ENCODE results near the gene LRMDA. TPM values are rescaled to one million over a fixed set of nuclear protein-coding genes. Genes with fewer than 3 reads are reported as not detected.

LRMDA gene
- total RNA-seq, 2 experiments from 2014 or later = not detected

DNA sequence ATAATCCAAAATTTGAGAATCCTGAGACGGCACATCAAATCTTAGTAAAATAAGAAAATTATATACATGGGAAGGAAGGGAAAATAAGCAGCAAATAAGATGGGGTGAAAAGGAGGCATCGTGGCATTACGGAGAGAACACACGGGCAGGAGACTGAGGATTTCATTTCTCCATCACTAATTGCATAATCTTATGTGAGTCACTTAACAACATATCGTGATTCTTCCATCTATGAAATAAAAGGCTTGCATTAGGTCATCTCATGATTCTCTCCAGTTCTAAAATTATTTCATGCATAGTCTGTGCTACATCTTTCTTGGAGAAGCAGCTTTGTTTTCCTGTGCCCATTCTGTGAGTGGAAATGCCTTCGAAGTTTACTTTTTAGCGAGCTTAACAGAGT, 288.7 kb downstream of the LRMDA start:
- intact Hi-C loops (cut with micrococcal nuclease; ENCODE audit: unreplicated experiment) = no loop called here
- Histone ChIP-seq H3K79me2 (ENCODE audit: insufficient read depth, low read depth, low read length) (no peaks in the 10 kb centered on the region), H3K36me3 (ENCODE audit: insufficient read depth, low read length) (no peaks in the 10 kb centered on the region), H3K27ac (ENCODE audit: low read depth, low read length, poor library complexity, severe bottlenecking) (no peak overlapping the region), H3K4me2 (ENCODE audit: low read length) (no peak overlapping the region), H3K9me2 (ENCODE audit: insufficient read depth, low read length) (no peaks in the 10 kb centered on the region), H3K4me1 (ENCODE audit: insufficient read depth, low read length, poor library complexity, severe bottlenecking) (no peaks in the 10 kb centered on the region), H3K9me3 (ENCODE audit: low read length) (no peaks in the 10 kb centered on the region), H2AFZ (ENCODE audit: low read length) (no peak overlapping the region), H3K4me3 (ENCODE audit: low read depth, low read length, poor library complexity, severe bottlenecking) (no peak overlapping the region), H4K20me1 (ENCODE audit: insufficient read depth, low read length) (no peaks in the 10 kb centered on the region)
- CTCF ChIA-PET (ENCODE audit: unreplicated experiment) = no interaction called here
- POLR2A ChIA-PET = no interaction called here
- TF ChIP-seq EZH2phosphoT487 (IDR thresholded peaks at IDR 0.05; ENCODE audit: borderline replicate concordance, low read depth, low read length) = no peak
- TF ChIP-seq, protein P1, sequence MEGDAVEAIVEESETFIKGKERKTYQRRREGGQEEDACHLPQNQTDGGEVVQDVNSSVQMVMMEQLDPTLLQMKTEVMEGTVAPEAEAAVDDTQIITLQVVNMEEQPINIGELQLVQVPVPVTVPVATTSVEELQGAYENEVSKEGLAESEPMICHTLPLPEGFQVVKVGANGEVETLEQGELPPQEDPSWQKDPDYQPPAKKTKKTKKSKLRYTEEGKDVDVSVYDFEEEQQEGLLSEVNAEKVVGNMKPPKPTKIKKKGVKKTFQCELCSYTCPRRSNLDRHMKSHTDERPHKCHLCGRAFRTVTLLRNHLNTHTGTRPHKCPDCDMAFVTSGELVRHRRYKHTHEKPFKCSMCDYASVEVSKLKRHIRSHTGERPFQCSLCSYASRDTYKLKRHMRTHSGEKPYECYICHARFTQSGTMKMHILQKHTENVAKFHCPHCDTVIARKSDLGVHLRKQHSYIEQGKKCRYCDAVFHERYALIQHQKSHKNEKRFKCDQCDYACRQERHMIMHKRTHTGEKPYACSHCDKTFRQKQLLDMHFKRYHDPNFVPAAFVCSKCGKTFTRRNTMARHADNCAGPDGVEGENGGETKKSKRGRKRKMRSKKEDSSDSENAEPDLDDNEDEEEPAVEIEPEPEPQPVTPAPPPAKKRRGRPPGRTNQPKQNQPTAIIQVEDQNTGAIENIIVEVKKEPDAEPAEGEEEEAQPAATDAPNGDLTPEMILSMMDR (conservative IDR thresholded peaks at IDR 0.05; ENCODE audit: low read length) = no peak
- BruUV-seq (replicated peaks) = no TSS peak
- DNase-seq (ENCODE audit: low spot score) = no peak

DNA sequence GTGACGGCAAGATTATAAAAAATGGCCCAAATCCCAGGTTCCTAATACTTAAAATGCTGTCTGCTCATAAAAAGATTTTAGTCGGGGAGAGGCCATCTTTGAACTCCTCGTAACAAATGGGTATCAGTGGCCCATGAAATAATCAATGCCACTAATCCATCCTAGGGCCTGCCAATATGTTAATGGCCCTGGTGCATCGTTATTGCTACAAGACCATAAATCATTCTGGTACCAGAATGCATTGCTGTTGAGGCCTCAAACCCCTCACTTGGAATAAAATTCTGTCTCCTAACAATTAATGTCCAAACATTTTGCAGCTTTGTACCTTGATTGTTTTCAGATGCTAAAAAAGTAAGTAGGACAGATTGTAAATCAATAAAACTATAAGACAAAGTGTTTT, 290.6 kb downstream of the LRMDA start:
- H3K4me1 ChIP-seq (ENCODE audit: insufficient read depth, low read length, poor library complexity, severe bottlenecking) = no peaks in the 10 kb centered on the region

DNA sequence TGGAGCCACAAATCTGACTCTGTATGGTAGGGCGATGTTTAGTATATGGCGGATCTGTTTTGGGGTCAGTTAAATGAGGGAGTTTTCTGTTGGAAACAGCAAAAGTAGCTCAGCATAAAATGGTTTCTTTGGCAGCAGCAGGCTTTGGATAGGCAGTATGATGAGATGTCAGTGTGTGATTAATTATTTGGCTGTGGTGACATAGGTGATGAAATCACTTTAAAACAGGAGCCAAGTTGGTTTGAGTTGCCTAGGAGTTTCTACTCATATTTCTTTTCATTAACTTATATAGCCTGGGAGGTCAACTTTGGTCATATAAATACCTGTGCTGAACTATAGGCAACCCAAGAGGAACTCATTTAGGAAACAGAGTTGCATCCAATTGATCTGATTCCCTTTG, 291.2 kb downstream of the LRMDA start:
- Histone ChIP-seq H3K4me2 (ENCODE audit: low read length) (no peak overlapping the region), H3K4me3 (ENCODE audit: low read depth, low read length, poor library complexity, severe bottlenecking) (no peak overlapping the region), H3K36me3 (ENCODE audit: insufficient read depth, low read length) (no peaks in the 10 kb centered on the region), H4K20me1 (ENCODE audit: insufficient read depth, low read length) (no peaks in the 10 kb centered on the region), H2AFZ (ENCODE audit: low read length) (no peak overlapping the region), H3K9me2 (ENCODE audit: insufficient read depth, low read length) (no peaks in the 10 kb centered on the region), H3K4me1 (ENCODE audit: insufficient read depth, low read length, poor library complexity, severe bottlenecking) (no peaks in the 10 kb centered on the region), H3K9me3 (ENCODE audit: low read length) (no peaks in the 10 kb centered on the region), H3K27ac (ENCODE audit: low read depth, low read length, poor library complexity, severe bottlenecking) (no peak overlapping the region), H3K79me2 (ENCODE audit: insufficient read depth, low read depth, low read length) (no peaks in the 10 kb centered on the region)
- POLR2A ChIA-PET = no interaction called here
- TF ChIP-seq EZH2phosphoT487 (IDR thresholded peaks at IDR 0.05; ENCODE audit: borderline replicate concordance, low read depth, low read length) = no peak
- TF ChIP-seq, protein P1 (conservative IDR thresholded peaks at IDR 0.05; ENCODE audit: low read length) = no peak
- DNase-seq (ENCODE audit: low spot score) = no peak
- BruUV-seq (replicated peaks) = no TSS peak
- CTCF ChIA-PET (ENCODE audit: unreplicated experiment) = no interaction called here
- intact Hi-C loops (cut with micrococcal nuclease; ENCODE audit: unreplicated experiment) = no loop called here

More for the DNA sequence above, 290.6 kb downstream of the LRMDA start:
- Histone ChIP-seq H3K4me3 (ENCODE audit: low read depth, low read length, poor library complexity, severe bottlenecking) (no peak overlapping the region), H3K27ac (ENCODE audit: low read depth, low read length, poor library complexity, severe bottlenecking) (no peak overlapping the region), H3K9me2 (ENCODE audit: insufficient read depth, low read length) (no peaks in the 10 kb centered on the region), H4K20me1 (ENCODE audit: insufficient read depth, low read length) (no peaks in the 10 kb centered on the region), H3K79me2 (ENCODE audit: insufficient read depth, low read depth, low read length) (no peaks in the 10 kb centered on the region), H3K36me3 (ENCODE audit: insufficient read depth, low read length) (no peaks in the 10 kb centered on the region), H2AFZ (ENCODE audit: low read length) (no peak overlapping the region), H3K9me3 (ENCODE audit: low read length) (no peaks in the 10 kb centered on the region), H3K4me2 (ENCODE audit: low read length) (no peak overlapping the region)
- BruUV-seq (replicated peaks) = no TSS peak
- TF ChIP-seq, protein P1 (conservative IDR thresholded peaks at IDR 0.05; ENCODE audit: low read length) = no peak
- TF ChIP-seq EZH2phosphoT487 (IDR thresholded peaks at IDR 0.05; ENCODE audit: borderline replicate concordance, low read depth, low read length) = no peak
- DNase-seq (ENCODE audit: low spot score) = no peak
- intact Hi-C loops (cut with micrococcal nuclease; ENCODE audit: unreplicated experiment) = no loop called here
- ChIA-PET POLR2A (no interaction called here), CTCF (ENCODE audit: unreplicated experiment) (no interaction called here)

Data from OCI-LY7 (cell line).